T-helper 2 cell treated with Interferon-gamma antibody and Interleukin-4, amounts not matched to agents 5 μg/mL and 100 μg/mL, for 36 hours (primary cell): ENCODE results near the gene FANCG.

Experiments used
- DNase-seq: peaks from one replicate; pipeline ENCODE4 v3.0.0; 2021; ENCODE audit warnings: low spot score
- H3K27ac Mint-ChIP-seq: one replicate; pipeline ENCODE4 v1.8.0; 2021; ENCODE audit warnings: mild to moderate bottlenecking, mixed read lengths
- H3K27me3 Mint-ChIP-seq: one replicate; pipeline ENCODE4 v1.8.0; 2021; ENCODE audit warnings: low read depth, mixed read lengths
- H3K36me3 Mint-ChIP-seq: one replicate; pipeline ENCODE4 v1.8.0; 2021; ENCODE audit warnings: low read depth, mixed read lengths
- H3K4me1 Mint-ChIP-seq: one replicate; pipeline ENCODE4 v1.8.0; 2021; ENCODE audit warnings: low read depth, mixed read lengths
- H3K4me3 Mint-ChIP-seq: one replicate; pipeline ENCODE4 v1.8.0; 2022; ENCODE audit warnings: mild to moderate bottlenecking, moderate library complexity, mixed read lengths
- H3K9me3 Mint-ChIP-seq: one replicate; pipeline ENCODE4 v1.8.0; 2021; ENCODE audit warnings: mixed read lengths

Gene FANCG

GRCh38 chr9:35033101-35033500 is 46.6 kb downstream of the FANCG start:
- no peaks in the 10 kb centered on the region for H3K36me3 Mint-ChIP-seq
- peaks cover 8% of the 10 kb centered on the region for H3K4me1 Mint-ChIP-seq
- no peak overlapping the region for H3K27ac Mint-ChIP-seq
- H3K27me3 Mint-ChIP-seq: no peaks in the 10 kb centered on the region
- H3K9me3 Mint-ChIP-seq: no peaks in the 10 kb centered on the region
- DNase-seq: no peak
- no peak overlapping the region for H3K4me3 Mint-ChIP-seq

GRCh38 chr9:35029852-35030251 is 49.9 kb downstream of the FANCG start:
- H3K27ac Mint-ChIP-seq: no peak overlapping the region
- no peaks in the 10 kb centered on the region for H3K36me3 Mint-ChIP-seq
- H3K4me1 Mint-ChIP-seq: peaks cover 15% of the 10 kb centered on the region
- no peaks in the 10 kb centered on the region for H3K27me3 Mint-ChIP-seq
- H3K4me3 Mint-ChIP-seq: no peak overlapping the region
- H3K9me3 Mint-ChIP-seq: no peaks in the 10 kb centered on the region
- no peak for DNase-seq

GRCh38 chr9:35029241-35029640 is 50.5 kb downstream of the FANCG start:
- peaks cover 15% of the 10 kb centered on the region for H3K4me1 Mint-ChIP-seq
- no peak for DNase-seq
- no peaks in the 10 kb centered on the region for H3K9me3 Mint-ChIP-seq
- no peak overlapping the region for H3K4me3 Mint-ChIP-seq
- no peak overlapping the region for H3K27ac Mint-ChIP-seq
- H3K27me3 Mint-ChIP-seq: no peaks in the 10 kb centered on the region
- no peaks in the 10 kb centered on the region for H3K36me3 Mint-ChIP-seq

- Mint-ChIP-seq H3K27me3 (no peaks in the 10 kb centered on the region), H3K4me1 (peaks cover 21% of the 10 kb centered on the region), H3K27ac (no peak overlapping the region)
Observed at GRCh38 chr9:35028341-35028740, 51.4 kb downstream of the FANCG start.

GRCh38 chr9:35027860-35028259 is 51.9 kb downstream of the FANCG start:
- H3K4me3 Mint-ChIP-seq: no peak overlapping the region
- H3K27me3 Mint-ChIP-seq: no peaks in the 10 kb centered on the region
- no peak for DNase-seq
- H3K4me1 Mint-ChIP-seq: peaks cover 22% of the 10 kb centered on the region
- peaks cover 2% of the 10 kb centered on the region for H3K36me3 Mint-ChIP-seq
- H3K27ac Mint-ChIP-seq: no peak overlapping the region
- H3K9me3 Mint-ChIP-seq: no peaks in the 10 kb centered on the region

More at GRCh38 chr9:35028341-35028740, 51.4 kb downstream of the FANCG start:
- no peak for DNase-seq
- Mint-ChIP-seq H3K36me3 (peaks cover 2% of the 10 kb centered on the region), H3K9me3 (no peaks in the 10 kb centered on the region), H3K4me3 (no peak overlapping the region)

GRCh38 chr9:35027374-35027773 is 52.4 kb downstream of the FANCG start:
- no peak for DNase-seq
- Mint-ChIP-seq H3K4me3 (no peak overlapping the region), H3K9me3 (no peaks in the 10 kb centered on the region), H3K4me1 (peaks cover 22% of the 10 kb centered on the region), H3K36me3 (peaks cover 2% of the 10 kb centered on the region), H3K27ac (no peak overlapping the region), H3K27me3 (no peaks in the 10 kb centered on the region)

- H3K27me3 Mint-ChIP-seq: no peaks in the 10 kb centered on the region
- H3K27ac Mint-ChIP-seq: no peak overlapping the region
- no peak for DNase-seq
- no peaks in the 10 kb centered on the region for H3K9me3 Mint-ChIP-seq
- H3K4me3 Mint-ChIP-seq: no peak overlapping the region
- peaks cover 2% of the 10 kb centered on the region for H3K36me3 Mint-ChIP-seq
- peaks cover 22% of the 10 kb centered on the region for H3K4me1 Mint-ChIP-seq
Observed at GRCh38 chr9:35026671-35027070, 53.1 kb downstream of the FANCG start.
